CD14-positive monocyte (primary cell): ENCODE data around the gene GAN. TPM values are rescaled to one million over a fixed set of nuclear protein-coding genes. Genes with fewer than 3 reads are reported as not detected.

ENCODE experiments used
- DNase-seq, 3 donors: peaks; one replicate each; pipeline ENCODE4 v3.0.0-alpha.2; 2011 to 2022
- H2AFZ ChIP-seq: 2 replicates; pipeline ENCODE4 v1.6.0; 2012; ENCODE audit warnings: mild to moderate bottlenecking, low read depth, low read length, inconsistent platforms; ENCODE audit not compliant: insufficient read depth, poor library complexity, severe bottlenecking
- H3K27ac ChIP-seq, 2 donors: 1 replicate in 1 of 2; 2 replicates in 1 of 2; pipeline ENCODE4 v1.5.1; 2012 to 2013; ENCODE audit warnings: low read length in 2 of 2, control low read depth in 1 of 2, inconsistent platforms in 1 of 2, low read depth in 1 of 2, mild to moderate bottlenecking in 1 of 2
- H3K27me3 ChIP-seq, 2 donors: one replicate each; pipeline versions ENCODE4 v1.6.0 to v1.6.1; 2011 to 2013; ENCODE audit warnings: low read length in 2 of 2; ENCODE audit not compliant: control insufficient read depth in 2 of 2, insufficient read depth in 2 of 2
- H3K36me3 ChIP-seq, 2 donors: replicated peaks in 1 of 2; 1 replicate in 1 of 2; 2 replicates in 1 of 2; pipeline versions ENCODE4 v1.5.1 to v1.6.1; 2012 to 2013; ENCODE audit warnings: low read length in 2 of 2, control low read depth in 1 of 2, inconsistent platforms in 1 of 2, mild to moderate bottlenecking in 1 of 2; ENCODE audit not compliant: insufficient read depth in 2 of 2, control insufficient read depth in 1 of 2
- H3K4me1 ChIP-seq, 2 donors: 1 replicate in 1 of 2; 2 replicates in 1 of 2; pipeline versions ENCODE4 v1.5.1 to v1.6.1; 2012 to 2013; ENCODE audit warnings: low read length in 2 of 2, control low read depth in 1 of 2, inconsistent platforms in 1 of 2, mild to moderate bottlenecking in 1 of 2, moderate library complexity in 1 of 2; ENCODE audit not compliant: insufficient read depth in 2 of 2, control insufficient read depth in 1 of 2
- H3K4me2 ChIP-seq: replicated peaks from 2 replicates; pipeline ENCODE3; 2012; ENCODE audit warnings: low read length, moderate library complexity, mild to moderate bottlenecking; ENCODE audit not compliant: poor library complexity, severe bottlenecking; ENCODE audit errors: extremely low read depth
- H3K4me3 ChIP-seq, 3 experiments: fragments of 200-600 bp in 1 of 3; sonication (generic) in 1 of 3; replicated peaks in 1 of 3; 1 replicate in 2 of 3; 2 replicates in 1 of 3; pipeline ENCODE4 v1.5.1; 2011 to 2013; ENCODE audit warnings: low read length in 3 of 3, mild to moderate bottlenecking in 3 of 3, control low read depth in 2 of 3, low read depth in 2 of 3, inconsistent platforms in 1 of 3, moderate library complexity in 1 of 3
- H3K79me2 ChIP-seq: 2 replicates; pipeline ENCODE4 v1.6.0; 2012; ENCODE audit warnings: mild to moderate bottlenecking, control low read depth, inconsistent platforms, low read length, moderate library complexity; ENCODE audit not compliant: insufficient read depth
- H3K9ac ChIP-seq: 2 replicates; pipeline ENCODE4 v1.6.0; 2017; ENCODE audit warnings: low read length, mild to moderate bottlenecking; ENCODE audit not compliant: insufficient read depth, poor library complexity, severe bottlenecking
- H3K9me3 ChIP-seq, 2 donors: replicated peaks in 1 of 2; 1 replicate in 1 of 2; 2 replicates in 1 of 2; pipeline versions ENCODE4 v1.5.1 to v1.6.1; 2012 to 2013; ENCODE audit warnings: low read length in 2 of 2, control low read depth in 1 of 2; ENCODE audit not compliant: control insufficient read depth in 1 of 2, insufficient read depth in 1 of 2
- H4K20me1 ChIP-seq: 2 replicates; pipeline ENCODE4 v1.6.0; 2012; ENCODE audit warnings: mild to moderate bottlenecking, low read length, control low read depth, moderate library complexity; ENCODE audit not compliant: insufficient read depth
- H3K27ac Mint-ChIP-seq, 7 donors: one replicate each; pipeline ENCODE4 v1.8.0; 2020; ENCODE audit warnings: mild to moderate bottlenecking in 7 of 7, mixed read lengths in 7 of 7, moderate library complexity in 6 of 7, inconsistent platforms in 2 of 7
- H3K27me3 Mint-ChIP-seq, 3 donors: one replicate each; pipeline ENCODE4 v1.8.0; 2021 to 2022; ENCODE audit warnings: low read depth in 3 of 3, mild to moderate bottlenecking in 3 of 3, mixed read lengths in 3 of 3, moderate library complexity in 3 of 3, inconsistent platforms in 1 of 3
- H3K36me3 Mint-ChIP-seq, 2 donors: one replicate each; pipeline ENCODE4 v1.8.0; 2020; ENCODE audit warnings: mixed read lengths in 2 of 2, inconsistent platforms in 1 of 2, mild to moderate bottlenecking in 1 of 2
- H3K4me1 Mint-ChIP-seq: one replicate; pipeline ENCODE4 v1.8.0; 2020; ENCODE audit warnings: mild to moderate bottlenecking, mixed read lengths
- H3K4me3 Mint-ChIP-seq, 2 donors: one replicate each; pipeline ENCODE4 v1.8.0; 2020; ENCODE audit warnings: mild to moderate bottlenecking in 2 of 2, mixed read lengths in 2 of 2, moderate library complexity in 1 of 2
- H3K9me3 Mint-ChIP-seq, 7 donors: one replicate each; pipeline ENCODE4 v1.8.0; 2020 to 2022; ENCODE audit warnings: mixed read lengths in 7 of 7, mild to moderate bottlenecking in 6 of 7, moderate library complexity in 6 of 7, inconsistent platforms in 2 of 7
- CTCF ChIP-seq: fragments of 200-600 bp; IDR thresholded peaks from one replicate; pipeline ENCODE4 v1.8.0; 2022; ENCODE audit warnings: antibody characterized with exemption, mild to moderate bottlenecking
- WGBS: methylation state at CpG from one replicate; pipeline ENCODE4 v1.1.5; 2013; ENCODE audit warnings: missing lambda C conversion rate; ENCODE audit not compliant: insufficient coverage; 5-methylcytosine and 5-hydroxymethylcytosine counted together
- intact Hi-C, 2 donors: fragments of 100-400 bp; cut with micrococcal nuclease; formaldehyde crosslinking; loops; one replicate each; pipeline versions ENCODE4 v1.15.0 to v1.15.1; 2023
- polyA plus RNA-seq, 3 donors: library from polyadenylated mRNA; depleted of rRNA in 1 of 3; unstranded in 2 of 3; stranded (reverse) in 1 of 3; fragments of 300-500 nt in 2 of 3; fragments of >200 nt in 1 of 3; fragmentation: Illumina TruSeq in 2 of 3; gene quantifications; 1 replicate in 2 of 3; 2 replicates in 1 of 3; pipeline ENCODE4 v1.2.3, GENCODE V29; 2012 to 2021

The GAN gene
- polyA plus RNA-seq, 3 donors: 0.89 to 1.2 (median 1.0) TPM

DNA sequence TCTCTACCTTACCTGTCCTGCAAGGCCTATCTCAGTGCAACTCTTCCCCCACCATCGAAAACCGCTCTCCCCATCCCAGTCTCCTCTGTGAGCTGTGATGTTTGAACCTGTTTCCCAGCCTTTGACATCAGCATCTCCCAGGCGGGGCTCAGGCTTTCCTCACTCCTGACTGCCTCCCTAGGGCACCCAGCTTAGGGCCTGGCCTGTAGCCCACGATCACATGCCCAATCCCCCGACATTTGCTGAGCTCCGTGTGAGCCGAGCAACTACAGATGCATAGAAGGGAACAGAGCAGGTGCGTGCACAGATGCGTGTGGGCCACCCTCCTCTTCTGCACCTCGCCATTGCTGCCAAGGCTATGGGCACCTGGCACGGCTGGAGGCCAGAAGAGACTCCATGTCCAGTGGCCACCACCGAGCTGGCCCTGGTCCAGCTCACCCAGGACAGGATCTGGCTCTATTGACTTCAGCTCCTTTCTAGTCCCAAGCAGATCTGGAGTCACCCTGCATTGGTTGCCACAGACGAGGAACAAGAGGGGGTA lies 94.3 kb downstream of the GAN start:
- H3K9me3 Mint-ChIP-seq: peaks cover 0 to 4% (median 0%) of the 10 kb centered on the region in 7 donors
- intact Hi-C loops: loop anchor here (10.0 kb wide), 1 partner anchor 306 kb away; no protein-coding TSS in a partner anchor
- Histone ChIP-seq H3K4me3 (no peak overlapping the region), H3K27ac (no peak overlapping the region), H3K4me1 (no peaks in the 10 kb centered on the region), H2AFZ (no peak overlapping the region), H3K4me2 (no peak overlapping the region), H3K79me2 (no peaks in the 10 kb centered on the region), H4K20me1 (peaks cover 2% of the 10 kb centered on the region), H3K36me3 (no peaks in the 10 kb centered on the region), H3K9me3 (no peaks in the 10 kb centered on the region), H3K27me3 (no peaks in the 10 kb centered on the region), H3K9ac (no peak overlapping the region)
- H3K27ac Mint-ChIP-seq: peak overlapping the region in 1 of 7 donors; percentile 6
- no peaks in the 10 kb centered on the region for H3K36me3 Mint-ChIP-seq
- TF ChIP-seq CTCF: no peak
- no peak overlapping the region for H3K4me3 Mint-ChIP-seq
- peaks cover 3 to 16% (median 7%) of the 10 kb centered on the region in 3 donors for H3K27me3 Mint-ChIP-seq
- 87% methylated on average over 12 of the region's 13 CpGs for WGBS
- peaks cover 2% of the 10 kb centered on the region for H3K4me1 Mint-ChIP-seq
- no peak for DNase-seq

DNA sequence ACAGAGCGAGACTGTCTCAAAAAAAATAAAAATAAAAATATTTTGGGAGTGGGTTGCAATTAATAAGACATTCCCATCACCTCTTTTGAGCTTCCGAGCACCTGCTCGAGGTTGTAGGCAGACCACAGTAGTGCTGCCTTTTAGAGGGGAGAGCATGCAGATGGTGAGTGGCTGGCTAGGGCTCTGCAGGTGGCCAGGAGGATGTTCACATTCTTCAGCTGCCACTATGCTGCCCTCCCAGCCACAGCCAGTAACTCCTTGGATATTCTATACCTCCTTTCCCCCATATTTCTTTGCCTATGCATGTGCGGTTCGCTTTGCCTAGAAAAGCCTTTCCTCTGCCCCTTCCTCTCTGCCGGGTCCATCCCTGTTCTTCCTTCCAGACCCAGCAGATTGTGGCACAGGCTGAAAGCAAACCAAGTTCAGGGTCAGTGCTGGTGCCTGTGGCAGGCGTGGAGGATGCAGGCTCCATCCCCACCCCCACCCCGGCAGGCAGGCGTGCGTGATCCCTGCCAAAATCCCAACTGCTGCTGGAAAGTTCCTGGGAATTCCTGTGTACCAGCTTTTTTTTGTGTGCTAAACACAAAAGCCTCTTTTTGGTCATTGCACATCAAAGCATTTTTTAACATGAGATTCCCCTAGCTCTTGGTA lies 96.0 kb downstream of the GAN start:
- H3K4me1 Mint-ChIP-seq: no peaks in the 10 kb centered on the region
- Histone ChIP-seq H3K27me3 (no peaks in the 10 kb centered on the region), H3K4me1 (no peaks in the 10 kb centered on the region), H3K9me3 (no peaks in the 10 kb centered on the region), H3K4me2 (no peak overlapping the region), H2AFZ (no peak overlapping the region), H3K36me3 (no peaks in the 10 kb centered on the region), H4K20me1 (no peaks in the 10 kb centered on the region), H3K27ac (no peak overlapping the region), H3K9ac (no peak overlapping the region), H3K79me2 (no peaks in the 10 kb centered on the region), H3K4me3 (no peak overlapping the region)
- no peak for DNase-seq
- H3K27ac Mint-ChIP-seq: peak overlapping the region in 1 of 7 donors; percentile 23
- peaks cover 4 to 15% (median 5%) of the 10 kb centered on the region in 3 donors for H3K27me3 Mint-ChIP-seq
- peaks cover 0 to 1% (median 0%) of the 10 kb centered on the region in 7 donors for H3K9me3 Mint-ChIP-seq
- no peak for TF ChIP-seq CTCF
- WGBS: 91% methylated on average over 9 of the region's 10 CpGs
- H3K4me3 Mint-ChIP-seq: no peak overlapping the region
- intact Hi-C loops: loop anchor here in 1 of 2 donors (5.0 kb wide), 1 partner anchor 42 kb away; no protein-coding TSS in a partner anchor
- H3K36me3 Mint-ChIP-seq: no peaks in the 10 kb centered on the region
